T follicular helper cell (primary cell): Measurements from ENCODE around the gene OPRM1.

ENCODE experiments used
- DNase-seq: peaks from one replicate; pipeline ENCODE4 v3.0.0-alpha.2; 2020; ENCODE audit warnings: low read depth

The OPRM1 gene

DNA sequence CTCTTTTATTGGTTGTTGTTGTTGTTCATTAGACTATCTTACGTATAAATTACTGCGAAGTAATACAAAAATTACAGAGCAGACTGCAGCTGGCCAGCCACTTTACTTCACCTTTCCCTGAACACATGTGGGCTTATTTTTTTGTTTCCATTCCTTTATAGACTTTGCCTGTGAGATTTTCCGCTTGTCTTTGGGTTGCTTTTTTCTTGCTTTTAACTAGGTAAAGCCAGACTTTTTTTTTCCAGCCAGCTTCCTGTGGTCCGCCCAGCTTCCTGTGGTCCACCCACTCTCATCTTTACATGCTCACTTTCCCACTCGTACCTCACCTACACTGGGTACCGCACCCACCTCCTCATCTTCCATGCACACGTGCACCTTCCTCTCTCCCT lies 238.6 kb downstream of the OPRM1 start:
- no peak for DNase-seq

GRCh38 chr6:154280521-154280920 lies 241.5 kb downstream of the OPRM1 start:
- DNase-seq = no peak

- no peak for DNase-seq
Observed at GRCh38 chr6:154284313-154284853, 245.3 kb downstream of the OPRM1 start.

DNA sequence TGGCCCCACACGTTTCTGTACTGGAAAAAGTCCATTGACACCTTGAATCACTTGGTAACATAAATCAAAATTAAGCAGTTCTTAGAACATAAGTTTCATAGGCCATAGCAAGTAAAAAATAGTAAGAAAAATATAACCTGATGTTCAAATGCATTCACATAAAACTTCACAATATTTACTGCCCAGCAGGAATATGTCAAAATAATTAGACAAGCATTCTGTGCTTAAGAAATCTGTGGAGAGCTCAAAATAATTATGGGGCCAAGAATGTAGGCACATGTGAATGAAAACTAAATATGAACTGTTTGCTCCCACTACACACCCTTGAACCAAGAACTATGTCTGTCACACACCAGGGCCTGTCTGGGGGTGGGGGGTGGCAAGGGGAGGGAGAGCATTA lies 246.8 kb downstream of the OPRM1 start:
- DNase-seq = no peak

- no peak for DNase-seq
Observed at GRCh38 chr6:154289818-154290508, 250.9 kb downstream of the OPRM1 start.

- DNase-seq = no peak
Observed at GRCh38 chr6:154292066-154292465, 253.0 kb downstream of the OPRM1 start.

DNA sequence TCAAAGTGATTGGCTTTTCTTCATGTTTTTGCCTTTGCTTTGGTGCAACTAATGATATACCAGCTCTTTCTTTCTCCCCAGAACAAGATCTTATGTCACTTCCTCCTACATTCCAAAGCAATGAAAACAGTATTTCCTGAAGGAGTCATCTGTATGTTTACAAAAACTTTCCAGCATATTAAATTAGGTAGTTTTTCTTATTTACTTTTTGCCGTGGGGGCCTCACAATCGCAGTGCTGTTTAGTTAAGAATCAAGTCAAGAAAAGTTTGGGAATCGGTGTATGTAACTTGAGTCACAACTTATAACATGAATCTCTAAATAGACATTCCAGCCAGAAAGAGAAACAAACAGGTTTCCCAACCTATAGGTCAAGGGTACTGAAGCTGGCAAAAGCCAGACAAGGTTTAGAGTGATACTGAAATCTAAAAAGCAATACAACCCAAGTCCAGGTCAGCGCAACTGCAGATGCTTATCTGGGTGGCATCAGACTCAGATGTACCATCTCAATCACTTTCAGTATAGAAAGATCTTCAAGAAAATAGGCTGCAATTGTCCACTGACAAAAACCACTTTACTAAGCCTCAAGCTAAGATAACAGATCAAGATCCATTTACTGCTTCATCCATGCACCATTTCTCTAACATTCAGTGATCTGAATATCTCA lies 253.9 kb downstream of the OPRM1 start:
- no peak for DNase-seq

DNA sequence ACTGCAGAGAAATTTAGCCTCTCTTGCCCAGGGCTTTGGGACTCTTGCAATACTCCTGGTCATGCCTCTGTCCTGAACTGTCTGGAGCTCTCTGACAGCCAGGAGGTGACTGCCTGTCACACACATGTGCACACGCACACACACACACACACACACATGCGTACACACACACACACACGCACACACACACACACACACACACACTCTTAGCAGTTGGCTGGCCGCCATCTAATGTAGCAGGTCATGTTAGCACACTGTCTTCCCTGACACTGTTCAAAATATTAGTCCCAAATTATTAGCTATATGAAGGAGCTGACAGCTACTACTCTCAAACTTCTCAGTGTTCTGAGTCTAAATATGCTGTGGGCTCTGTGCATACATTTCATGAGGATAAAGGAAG lies 256.7 kb downstream of the OPRM1 start:
- DNase-seq = no peak
